Fibroblast of villous mesenchyme (primary cell): ENCODE results near the gene ETS2. TPM values are rescaled to one million over a fixed set of nuclear protein-coding genes. Genes with fewer than 3 reads are reported as not detected.

Experiments
- DNase-seq: peaks from one replicate; pipeline ENCODE4 v3.0.0-alpha.2; 2010; ENCODE audit warnings: low read depth
- H3K4me3 ChIP-seq: 2 replicates; pipeline ENCODE4 v1.5.1; 2011; ENCODE audit warnings: low read depth, mild to moderate bottlenecking, low read length
- total RNA-seq: library from RNA; depleted of rRNA; stranded (reverse); fragments of >200 nt; gene quantifications from 2 replicates; pipeline ENCODE4 v1.2.3, GENCODE V29; 2012
- TF ChIP-seq, protein P1 (sequence below): IDR thresholded peaks from 2 replicates; pipeline ENCODE4 v1.5.1; 2012; ENCODE audit warnings: low read depth, mild to moderate bottlenecking, low read length; ENCODE audit not compliant: insufficient read depth

The ETS2 gene
- total RNA-seq, 1 donor: 45.8 TPM

GRCh38 chr21:38787461-38788274 is 18.1 kb upstream of the ETS2 start:
- TF ChIP-seq, protein P1, sequence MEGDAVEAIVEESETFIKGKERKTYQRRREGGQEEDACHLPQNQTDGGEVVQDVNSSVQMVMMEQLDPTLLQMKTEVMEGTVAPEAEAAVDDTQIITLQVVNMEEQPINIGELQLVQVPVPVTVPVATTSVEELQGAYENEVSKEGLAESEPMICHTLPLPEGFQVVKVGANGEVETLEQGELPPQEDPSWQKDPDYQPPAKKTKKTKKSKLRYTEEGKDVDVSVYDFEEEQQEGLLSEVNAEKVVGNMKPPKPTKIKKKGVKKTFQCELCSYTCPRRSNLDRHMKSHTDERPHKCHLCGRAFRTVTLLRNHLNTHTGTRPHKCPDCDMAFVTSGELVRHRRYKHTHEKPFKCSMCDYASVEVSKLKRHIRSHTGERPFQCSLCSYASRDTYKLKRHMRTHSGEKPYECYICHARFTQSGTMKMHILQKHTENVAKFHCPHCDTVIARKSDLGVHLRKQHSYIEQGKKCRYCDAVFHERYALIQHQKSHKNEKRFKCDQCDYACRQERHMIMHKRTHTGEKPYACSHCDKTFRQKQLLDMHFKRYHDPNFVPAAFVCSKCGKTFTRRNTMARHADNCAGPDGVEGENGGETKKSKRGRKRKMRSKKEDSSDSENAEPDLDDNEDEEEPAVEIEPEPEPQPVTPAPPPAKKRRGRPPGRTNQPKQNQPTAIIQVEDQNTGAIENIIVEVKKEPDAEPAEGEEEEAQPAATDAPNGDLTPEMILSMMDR: no peak
- H3K4me3 ChIP-seq: no peak overlapping the region
- DNase-seq: peak; percentile 78

DNA sequence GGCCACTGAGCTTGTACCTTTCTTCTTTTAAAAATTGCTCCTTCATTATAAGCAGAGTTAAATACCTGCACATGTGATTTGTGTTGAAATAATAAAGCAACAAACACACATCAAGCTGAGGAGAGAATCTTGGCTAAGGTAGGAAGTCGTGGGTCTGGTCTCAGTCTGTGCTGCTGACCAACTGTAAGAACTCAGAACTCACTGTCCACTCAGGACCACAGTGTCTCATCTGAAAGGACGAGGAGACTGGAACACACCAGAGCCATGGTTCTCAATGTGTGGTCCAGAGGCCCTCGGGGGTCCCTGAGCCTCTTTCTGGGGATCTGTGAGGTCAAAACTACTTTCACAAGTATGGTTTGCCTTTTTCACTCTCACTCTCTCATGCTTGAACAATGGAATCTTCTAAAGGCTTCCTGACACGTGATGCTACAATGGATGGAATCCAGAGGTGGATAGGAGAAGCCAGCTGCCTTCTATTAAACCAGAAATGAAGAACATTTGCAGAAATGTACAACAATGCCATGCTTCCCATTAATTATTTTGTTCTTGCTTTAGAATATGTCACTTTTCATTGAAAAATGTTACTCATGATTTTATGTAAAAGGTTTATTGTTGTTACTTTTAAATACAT is 17.3 kb upstream of the ETS2 start:
- TF ChIP-seq, protein P1: no peak
- no peak overlapping the region for H3K4me3 ChIP-seq
- no peak for DNase-seq

- H3K4me3 ChIP-seq: no peak overlapping the region
- DNase-seq: no peak
- TF ChIP-seq, protein P1: no peak
Observed at GRCh38 chr21:38789275-38789674, 16.5 kb upstream of the ETS2 start.

GRCh38 chr21:38790059-38790458 is 15.7 kb upstream of the ETS2 start:
- DNase-seq: no peak
- TF ChIP-seq, protein P1: no peak
- H3K4me3 ChIP-seq: no peak overlapping the region

DNA sequence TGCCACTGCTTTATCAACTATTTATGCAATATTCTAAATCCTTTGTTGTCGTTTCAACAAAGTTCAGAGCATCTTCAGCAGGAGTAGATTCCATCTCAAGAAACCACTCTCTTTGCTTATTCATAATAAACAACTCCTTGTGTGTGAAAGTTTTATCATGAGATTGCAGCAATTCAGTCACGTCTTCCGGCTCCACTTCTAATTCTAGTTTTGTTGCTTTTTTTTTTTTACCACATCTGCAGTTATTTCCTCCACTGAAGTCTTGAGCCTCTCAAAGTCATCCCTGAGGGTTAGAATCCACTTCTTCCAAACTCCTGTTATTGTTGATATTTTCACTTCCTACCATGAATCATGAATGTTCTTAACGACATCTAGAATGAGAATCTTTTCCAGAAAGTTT is 14.8 kb upstream of the ETS2 start:
- TF ChIP-seq, protein P1: no peak
- no peak overlapping the region for H3K4me3 ChIP-seq
- DNase-seq: peak; percentile 73

GRCh38 chr21:38792676-38793459 is 12.9 kb upstream of the ETS2 start:
- no peak overlapping the region for H3K4me3 ChIP-seq
- DNase-seq: no peak
- TF ChIP-seq, protein P1: no peak
